ENCODE data around the gene EPS8. TPM values are rescaled to one million over a fixed set of nuclear protein-coding genes. Genes with fewer than 3 reads are reported as not detected.

The EPS8 gene
- total RNA-seq, 6 experiments from 2014 or later: 46.1 to 50.7 (median 46.6) TPM

DNA sequence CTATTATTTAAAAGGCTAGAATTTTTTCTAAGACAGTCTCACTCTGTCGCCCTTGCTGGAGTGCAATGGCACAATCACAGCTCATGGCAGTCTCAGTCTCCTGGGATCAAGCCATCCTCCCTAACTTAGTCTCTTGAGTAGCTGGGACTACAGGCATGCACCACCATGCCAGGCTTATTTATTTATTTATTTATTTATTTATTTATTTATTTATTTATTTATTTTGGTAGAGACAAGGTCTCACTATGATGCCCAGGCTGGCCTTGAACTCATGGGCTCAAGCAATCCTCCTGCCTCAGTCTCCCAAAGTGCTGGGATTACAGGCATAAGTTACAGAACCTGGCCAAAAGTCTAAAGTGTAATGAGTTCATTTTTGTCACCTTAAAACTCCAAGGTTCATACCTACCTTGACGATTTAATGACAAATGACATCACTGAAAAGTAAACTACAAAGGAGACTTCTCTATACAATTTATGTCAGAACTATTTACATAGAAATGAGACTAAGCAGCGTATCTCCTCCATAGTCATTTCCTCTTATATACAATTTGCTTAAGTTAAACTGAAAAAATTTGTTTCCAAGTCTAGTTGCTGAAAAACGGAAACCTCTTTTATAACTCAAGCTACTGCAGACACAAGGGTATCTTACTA is 78.2 kb downstream of the EPS8 start:
- no peak for TF ChIP-seq CTCF (IDR thresholded peaks at IDR 0.05)
- DNase-seq: no peak
- H3K27me3 Mint-ChIP-seq (ENCODE audit: insufficient read depth): no peaks in the 10 kb centered on the region
- no peaks in the 10 kb centered on the region for H3K9me3 Mint-ChIP-seq
- H3K27ac Mint-ChIP-seq: no peak overlapping the region
- H3K4me1 Mint-ChIP-seq (ENCODE audit: low read depth): peaks cover 43% of the 10 kb centered on the region
- H3K4me3 Mint-ChIP-seq: no peak overlapping the region
- H3K36me3 Mint-ChIP-seq (ENCODE audit: low read depth): peaks cover 28% of the 10 kb centered on the region; the same call in 1 of the 2 replicates

GRCh38 chr12:15709551-15709950 is 79.6 kb downstream of the EPS8 start:
- Mint-ChIP-seq H3K9me3 (no peaks in the 10 kb centered on the region), H3K27ac (no peak overlapping the region), H3K36me3 (ENCODE audit: low read depth) (peaks cover 28% of the 10 kb centered on the region; the same call in 1 of the 2 replicates), H3K27me3 (ENCODE audit: insufficient read depth) (no peaks in the 10 kb centered on the region), H3K4me3 (no peak overlapping the region), H3K4me1 (ENCODE audit: low read depth) (peaks cover 42% of the 10 kb centered on the region)
- DNase-seq: no peak
- TF ChIP-seq CTCF (IDR thresholded peaks at IDR 0.05): no peak

DNA sequence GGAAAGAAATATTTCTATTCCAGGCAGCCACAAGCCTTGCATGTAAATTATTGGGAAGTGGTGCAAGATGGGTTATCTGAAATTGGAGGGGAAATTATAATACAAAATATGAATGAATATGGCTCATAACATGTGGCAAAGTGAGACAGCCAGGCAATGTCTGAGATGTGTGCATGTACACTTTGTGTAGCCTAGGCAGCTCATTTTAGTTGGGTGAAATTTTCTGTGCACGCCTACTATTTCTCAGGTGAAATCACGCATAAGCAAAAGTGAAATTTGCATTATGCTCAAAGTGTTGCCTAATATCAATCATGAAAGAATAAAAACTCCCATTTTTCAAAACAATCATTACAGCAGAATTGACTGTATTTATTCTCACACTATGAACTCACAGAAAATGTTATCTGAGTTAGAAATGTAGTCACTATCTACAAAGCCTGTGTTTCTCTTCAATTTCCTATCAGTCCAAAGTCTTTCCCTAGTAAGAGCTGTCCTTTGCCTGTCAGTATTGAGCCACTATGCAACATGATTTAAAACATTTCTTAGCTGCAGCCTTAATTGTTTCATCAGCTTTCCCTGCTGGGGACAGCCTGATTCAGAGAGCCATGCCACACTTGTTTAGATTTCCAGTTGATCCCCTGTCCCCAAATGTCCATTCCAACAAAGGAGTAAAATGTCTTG is 80.7 kb downstream of the EPS8 start:
- Mint-ChIP-seq H3K27me3 (ENCODE audit: insufficient read depth) (no peaks in the 10 kb centered on the region), H3K4me1 (ENCODE audit: low read depth) (peaks cover 36% of the 10 kb centered on the region), H3K9me3 (no peaks in the 10 kb centered on the region), H3K27ac (no peak overlapping the region; the same call in 1 of the 2 replicates), H3K36me3 (ENCODE audit: low read depth) (peaks cover 29% of the 10 kb centered on the region; the same call in 1 of the 2 replicates), H3K4me3 (no peak overlapping the region)
- no peak for DNase-seq
- TF ChIP-seq CTCF (IDR thresholded peaks at IDR 0.05): no peak

DNA sequence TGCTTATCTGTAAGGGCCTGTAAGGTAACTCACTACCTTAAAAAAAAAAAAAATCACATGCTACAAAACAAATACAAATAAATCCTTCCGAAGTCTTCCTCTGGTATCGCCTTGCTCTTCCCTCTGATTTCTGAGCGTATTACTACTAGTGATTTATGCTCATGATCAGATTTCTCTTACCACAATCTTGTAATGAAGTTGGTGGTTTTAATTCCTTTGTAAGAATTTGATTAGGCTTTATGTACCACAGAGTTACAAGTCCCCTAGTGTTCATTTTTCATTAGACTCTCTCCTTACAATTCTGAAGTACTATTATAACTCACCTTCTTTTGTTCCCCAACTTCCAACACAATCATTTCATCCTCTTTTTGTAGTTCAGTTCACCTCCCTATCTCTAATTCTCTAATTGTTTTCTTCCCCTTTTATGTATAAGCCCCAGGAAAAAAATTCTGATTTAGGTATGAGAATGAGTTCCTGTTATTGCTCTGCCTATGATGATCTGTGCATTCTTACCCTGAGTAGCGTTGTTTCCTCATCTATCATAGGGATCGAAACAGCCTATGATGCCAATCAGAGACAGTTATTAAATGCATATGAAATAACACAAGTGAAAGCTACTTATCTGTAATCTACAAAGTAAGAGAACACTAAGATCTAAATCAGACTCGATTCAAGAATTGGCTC is 81.5 kb downstream of the EPS8 start:
- H3K27ac Mint-ChIP-seq: no peak overlapping the region
- H3K27me3 Mint-ChIP-seq (ENCODE audit: insufficient read depth): no peaks in the 10 kb centered on the region
- no peak for TF ChIP-seq CTCF (IDR thresholded peaks at IDR 0.05)
- peaks cover 33% of the 10 kb centered on the region for H3K4me1 Mint-ChIP-seq (ENCODE audit: low read depth)
- DNase-seq: no peak
- H3K36me3 Mint-ChIP-seq (ENCODE audit: low read depth): peaks cover 26% of the 10 kb centered on the region; the same call in 1 of the 2 replicates
- H3K4me3 Mint-ChIP-seq: no peak overlapping the region
- H3K9me3 Mint-ChIP-seq: no peaks in the 10 kb centered on the region

DNA sequence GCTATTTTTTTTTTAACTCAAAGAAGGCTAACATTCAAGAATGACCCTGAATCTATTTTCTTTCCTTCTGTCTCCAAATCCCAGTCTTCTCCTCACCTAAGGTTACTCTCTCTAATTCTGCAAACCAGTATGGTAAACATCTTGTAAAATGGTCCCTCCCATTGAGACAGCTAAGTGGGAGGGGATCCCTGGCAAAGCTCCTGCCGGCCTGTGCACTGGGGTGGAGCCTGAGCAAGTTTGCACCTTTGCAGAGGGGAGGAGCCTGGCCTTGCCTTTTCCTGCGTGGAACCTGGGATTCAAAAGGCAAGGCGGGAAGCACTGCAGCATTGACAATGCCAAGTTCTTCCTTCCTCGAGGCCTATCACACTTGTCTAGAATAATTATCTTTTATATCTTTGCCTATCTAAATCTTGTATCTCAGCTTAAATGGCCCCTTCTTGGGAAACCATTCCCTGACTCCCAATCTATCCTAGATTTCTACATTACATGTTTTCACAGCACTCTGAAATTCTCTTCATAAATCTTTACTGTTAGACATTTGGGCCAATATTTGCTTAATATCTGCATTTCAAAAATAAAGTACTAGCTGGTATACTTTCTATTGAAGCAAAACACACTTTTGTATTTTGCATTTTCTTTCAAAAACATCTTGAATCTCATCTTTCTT is 83.0 kb downstream of the EPS8 start:
- H3K27ac Mint-ChIP-seq: no peak overlapping the region
- TF ChIP-seq CTCF (IDR thresholded peaks at IDR 0.05): no peak
- no peaks in the 10 kb centered on the region for H3K27me3 Mint-ChIP-seq (ENCODE audit: insufficient read depth)
- H3K4me3 Mint-ChIP-seq: no peak overlapping the region
- no peaks in the 10 kb centered on the region for H3K9me3 Mint-ChIP-seq
- peaks cover 47% of the 10 kb centered on the region for H3K4me1 Mint-ChIP-seq (ENCODE audit: low read depth)
- peaks cover 21% of the 10 kb centered on the region; the same call in 1 of the 2 replicates for H3K36me3 Mint-ChIP-seq (ENCODE audit: low read depth)
- DNase-seq: no peak
